OCI-LY7 (cell line): ENCODE results near the gene MAP4K5. TPM values are rescaled to one million over a fixed set of nuclear protein-coding genes. Genes with fewer than 3 reads are reported as not detected.
"Not testable (repeated sequence)": the region's sequence is repeated elsewhere in the genome, so short reads cannot be mapped to it uniquely, and the experiment has no call there.

Experiments
- BruUV-seq: library from RNA; stranded (reverse); fragments of 400-500 nt; replicated peaks from 2 replicates; lab custom pipeline; 2021; lab: Mats Ljungman, UMichigan
- CTCF ChIA-PET: fragments of 300-600 bp; sonication (Branson Sonifier 250); formaldehyde crosslinking; loops from one replicate; lab custom pipeline; 2022; ENCODE audit warnings: antibody characterized with exemption; ENCODE audit not compliant: unreplicated experiment; lab: Charles Lee
- POLR2A ChIA-PET: fragments of 300-600 bp; sonication (Branson Sonifier 250); formaldehyde crosslinking; loops from one replicate; lab custom pipeline; 2022; ENCODE audit warnings: antibody characterized with exemption; lab: Charles Lee
- DNase-seq: peaks from one replicate; pipeline ENCODE4 v3.0.0-alpha.2; 2015; ENCODE audit warnings: low spot score
- H2AFZ ChIP-seq: fragments of 200-600 bp; sonication (generic), shearing (Covaris generic); 2 replicates; pipeline ENCODE4 v1.6.1; 2014; ENCODE audit warnings: mild to moderate bottlenecking, antibody characterized with exemption, low read length, moderate library complexity
- H3K27ac ChIP-seq: fragments of 200-600 bp; sonication (generic); 2 replicates; pipeline ENCODE4 v1.5.1; 2014; ENCODE audit warnings: mixed run types, low read depth, mild to moderate bottlenecking, moderate library complexity, low read length, inconsistent platforms; ENCODE audit not compliant: poor library complexity, severe bottlenecking
- H3K36me3 ChIP-seq: fragments of 200-600 bp; sonication (generic); 2 replicates; pipeline ENCODE4 v1.6.1; 2014; ENCODE audit warnings: mild to moderate bottlenecking, antibody characterized with exemption, low read length, moderate library complexity, mixed read lengths; ENCODE audit not compliant: insufficient read depth
- H3K4me1 ChIP-seq: fragments of 200-600 bp; sonication (generic); 2 replicates; pipeline ENCODE4 v1.5.1; 2014; ENCODE audit warnings: mild to moderate bottlenecking, low read length; ENCODE audit not compliant: insufficient read depth, poor library complexity, severe bottlenecking
- H3K4me2 ChIP-seq: fragments of 200-600 bp; sonication (generic); 2 replicates; pipeline ENCODE4 v1.6.1; 2014; ENCODE audit warnings: mild to moderate bottlenecking, low read length
- H3K4me3 ChIP-seq: fragments of 200-600 bp; sonication (generic); 2 replicates; pipeline ENCODE4 v1.5.1; 2014; ENCODE audit warnings: mild to moderate bottlenecking, low read depth, low read length; ENCODE audit not compliant: poor library complexity, severe bottlenecking
- H3K79me2 ChIP-seq: fragments of 200-600 bp; sonication (generic); 2 replicates; pipeline ENCODE4 v1.6.1; 2016; ENCODE audit warnings: low read depth, mild to moderate bottlenecking, low read length, moderate library complexity, mixed read lengths; ENCODE audit not compliant: insufficient read depth
- H3K9me2 ChIP-seq: fragments of 200-600 bp; sonication (generic); 2 replicates; pipeline ENCODE4 v1.6.1; 2016; ENCODE audit warnings: mild to moderate bottlenecking, low read length, mixed read lengths; ENCODE audit not compliant: insufficient read depth
- H3K9me3 ChIP-seq: fragments of 200-600 bp; sonication (generic); 2 replicates; pipeline ENCODE4 v1.6.1; 2014; ENCODE audit warnings: mild to moderate bottlenecking, mixed run types, low read length, mixed read lengths
- H4K20me1 ChIP-seq: fragments of 200-600 bp; sonication (generic); 2 replicates; pipeline ENCODE4 v1.6.1; 2014; ENCODE audit warnings: mild to moderate bottlenecking, antibody characterized with exemption, low read length, moderate library complexity, mixed read lengths; ENCODE audit not compliant: insufficient read depth
- EZH2phosphoT487 ChIP-seq: fragments of 200-600 bp; sonication (generic); IDR thresholded peaks from 2 replicates; pipeline ENCODE4 v1.6.1; 2018; ENCODE audit warnings: low read depth, borderline replicate concordance, mild to moderate bottlenecking, mixed run types, antibody characterized with exemption, low read length, moderate library complexity, mixed read lengths
- intact Hi-C: fragments of 100-400 bp; cut with micrococcal nuclease; formaldehyde crosslinking; loops from one replicate; pipeline ENCODE4 v1.10.0; 2022; ENCODE audit not compliant: unreplicated experiment
- total RNA-seq, 2 experiments: library from RNA; depleted of rRNA in 1 of 2; stranded (reverse); fragments of >200 nt in 1 of 2; shearing (Covaris generic) in 1 of 2; gene quantifications; 2 replicates each; pipeline ENCODE4 v1.2.3, GENCODE V29; 2014 to 2022
- TF ChIP-seq, protein P1 (sequence below): fragments of 200-600 bp; sonication (generic); conservative IDR thresholded peaks from 2 replicates; pipeline ENCODE4 v1.5.1; 2014; ENCODE audit warnings: mild to moderate bottlenecking, antibody characterized with exemption, low read length, moderate library complexity, mixed read lengths

The MAP4K5 gene
- total RNA-seq, 2 experiments from 2014 or later = 36.7 to 44.0 TPM

DNA sequence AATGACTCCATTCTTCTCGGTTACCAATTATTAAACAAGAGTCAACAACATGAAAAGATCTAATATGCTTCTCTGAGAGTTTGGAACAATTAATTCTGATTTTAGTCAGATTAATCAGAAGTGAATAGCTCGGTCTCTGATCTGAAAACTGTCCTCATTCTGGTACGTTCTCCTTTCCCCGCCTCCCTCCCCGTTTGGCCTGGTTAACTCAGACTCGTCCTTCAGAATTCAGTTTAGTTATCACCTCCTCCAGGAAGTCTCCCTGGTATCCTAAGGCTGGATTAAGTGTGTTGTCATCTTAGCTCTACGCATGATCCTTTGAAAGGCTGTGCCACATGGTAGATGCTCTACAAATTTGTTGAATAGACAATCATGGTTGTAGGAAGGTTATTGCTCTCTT is 22.2 kb downstream of the MAP4K5 start:
- Histone ChIP-seq H3K36me3 (peaks cover 11% of the 10 kb centered on the region), H2AFZ (no peak overlapping the region), H3K27ac (no peak overlapping the region), H3K4me3 (no peak overlapping the region), H3K79me2 (peaks cover 50% of the 10 kb centered on the region; the same call in 1 of the 2 replicates), H3K9me3 (no peaks in the 10 kb centered on the region; the same call in 1 of the 2 replicates), H3K9me2 (no peaks in the 10 kb centered on the region), H3K4me1 (no peaks in the 10 kb centered on the region), H3K4me2 (no peak overlapping the region), H4K20me1 (no peaks in the 10 kb centered on the region)
- intact Hi-C loops = no loop called here
- BruUV-seq = no TSS peak
- CTCF ChIA-PET = no interaction called here
- POLR2A ChIA-PET = interaction anchor here (0.6 kb wide), 1 partner anchor 633 kb away, joined by 3 read pairs; no protein-coding TSS in a partner anchor
- TF ChIP-seq, protein P1, sequence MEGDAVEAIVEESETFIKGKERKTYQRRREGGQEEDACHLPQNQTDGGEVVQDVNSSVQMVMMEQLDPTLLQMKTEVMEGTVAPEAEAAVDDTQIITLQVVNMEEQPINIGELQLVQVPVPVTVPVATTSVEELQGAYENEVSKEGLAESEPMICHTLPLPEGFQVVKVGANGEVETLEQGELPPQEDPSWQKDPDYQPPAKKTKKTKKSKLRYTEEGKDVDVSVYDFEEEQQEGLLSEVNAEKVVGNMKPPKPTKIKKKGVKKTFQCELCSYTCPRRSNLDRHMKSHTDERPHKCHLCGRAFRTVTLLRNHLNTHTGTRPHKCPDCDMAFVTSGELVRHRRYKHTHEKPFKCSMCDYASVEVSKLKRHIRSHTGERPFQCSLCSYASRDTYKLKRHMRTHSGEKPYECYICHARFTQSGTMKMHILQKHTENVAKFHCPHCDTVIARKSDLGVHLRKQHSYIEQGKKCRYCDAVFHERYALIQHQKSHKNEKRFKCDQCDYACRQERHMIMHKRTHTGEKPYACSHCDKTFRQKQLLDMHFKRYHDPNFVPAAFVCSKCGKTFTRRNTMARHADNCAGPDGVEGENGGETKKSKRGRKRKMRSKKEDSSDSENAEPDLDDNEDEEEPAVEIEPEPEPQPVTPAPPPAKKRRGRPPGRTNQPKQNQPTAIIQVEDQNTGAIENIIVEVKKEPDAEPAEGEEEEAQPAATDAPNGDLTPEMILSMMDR = no peak
- TF ChIP-seq EZH2phosphoT487 = no peak
- DNase-seq = no peak

DNA sequence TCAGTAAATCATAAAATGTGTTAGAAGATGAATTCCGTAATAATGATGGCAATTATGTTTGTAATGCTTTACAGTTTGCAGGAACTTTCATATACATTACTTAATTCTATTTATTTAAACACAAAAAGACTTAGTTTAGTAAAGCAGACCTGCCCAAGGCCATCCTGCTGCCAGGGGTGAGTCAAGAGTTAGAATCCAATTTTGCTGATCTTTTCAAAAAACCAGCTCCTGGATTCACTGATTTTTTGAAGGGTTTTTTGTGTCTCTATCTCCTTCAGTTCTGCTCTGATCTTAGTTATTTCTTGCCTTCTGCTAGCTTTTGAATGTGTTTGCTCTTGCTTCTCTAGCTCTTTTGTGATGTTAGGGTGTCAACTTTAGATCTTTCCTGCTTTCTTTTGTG is 25.3 kb downstream of the MAP4K5 start:
- H3K36me3 ChIP-seq = peaks cover 21% of the 10 kb centered on the region
- BruUV-seq, H3K4me1 ChIP-seq, H2AFZ ChIP-seq, H3K9me3 ChIP-seq, H3K27ac ChIP-seq, H4K20me1 ChIP-seq, H3K4me2 ChIP-seq, CTCF ChIA-PET, H3K9me2 ChIP-seq, DNase-seq, POLR2A ChIA-PET, intact Hi-C loops, H3K4me3 ChIP-seq: not testable (repeated sequence)
- H3K79me2 ChIP-seq = peaks cover 39% of the 10 kb centered on the region; the same call in 1 of the 2 replicates

DNA sequence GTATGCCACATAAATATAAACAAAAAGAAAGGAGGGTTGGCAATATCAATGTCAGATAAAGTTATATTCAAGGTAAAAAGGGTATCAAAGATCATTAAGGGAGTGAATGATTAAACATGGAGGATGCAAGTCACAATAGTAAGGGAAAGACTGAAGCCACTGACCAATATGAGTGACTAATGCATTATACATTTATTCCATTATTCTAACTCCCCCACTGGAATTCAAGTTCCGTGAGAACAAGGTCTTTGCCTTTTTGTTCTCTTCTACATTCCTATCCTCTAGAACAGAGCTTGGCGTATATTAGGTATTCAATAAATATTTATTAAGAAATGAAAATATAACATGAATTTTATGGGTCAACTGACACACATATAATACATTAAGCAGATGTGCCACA is 30.7 kb downstream of the MAP4K5 start:
- Histone ChIP-seq H3K4me1 (no peaks in the 10 kb centered on the region), H3K27ac (no peak overlapping the region), H2AFZ (no peak overlapping the region), H3K9me2 (no peaks in the 10 kb centered on the region), H3K4me3 (no peak overlapping the region), H3K36me3 (peaks cover 28% of the 10 kb centered on the region), H3K9me3 (no peaks in the 10 kb centered on the region), H4K20me1 (no peaks in the 10 kb centered on the region), H3K79me2 (0 out of 2 replicates have a peak, but pooled peaks cover 11% of the 10 kb centered on the region), H3K4me2 (no peak overlapping the region)
- intact Hi-C loops = no loop called here
- ChIA-PET POLR2A (no interaction called here), CTCF (no interaction called here)
- no TSS peak for BruUV-seq
- DNase-seq = no peak
- TF ChIP-seq, protein P1 = no peak
- TF ChIP-seq EZH2phosphoT487 = no peak
